Skeletal muscle satellite cell (primary cell): ENCODE measurements around the gene RNU5B-1. TPM values are rescaled to one million over a fixed set of nuclear protein-coding genes. Genes with fewer than 3 reads are reported as not detected.

Experiments used
- H3K27me3 ChIP-seq: 2 replicates; pipeline ENCODE4 v1.7.0; 2013; ENCODE audit warnings: low read length; ENCODE audit not compliant: control insufficient read depth, insufficient read depth
- H3K36me3 ChIP-seq: 2 replicates; pipeline ENCODE4 v1.7.0; 2013; ENCODE audit warnings: mild to moderate bottlenecking, control low read depth, low read length; ENCODE audit not compliant: insufficient read depth
- H3K4me1 ChIP-seq: 2 replicates; pipeline ENCODE4 v1.7.0; 2013; ENCODE audit warnings: low read length; ENCODE audit not compliant: control insufficient read depth, insufficient read depth
- H3K4me2 ChIP-seq: 2 replicates; pipeline ENCODE4 v1.7.0; 2013; ENCODE audit warnings: mild to moderate bottlenecking, low read length
- H3K4me3 ChIP-seq: 2 replicates; pipeline ENCODE4 v1.7.0; 2013; ENCODE audit warnings: low read length
- H3K9ac ChIP-seq: 2 replicates; pipeline ENCODE4 v1.7.0; 2013; ENCODE audit warnings: mild to moderate bottlenecking, low read depth, low read length, moderate library complexity
- H3K9me3 ChIP-seq: replicated peaks from 2 replicates; pipeline ENCODE4 v1.7.0; 2013; ENCODE audit warnings: mild to moderate bottlenecking, control low read depth, low read length
- total RNA-seq: library from RNA; depleted of rRNA; stranded (reverse); fragments of >200 nt; gene quantifications from 2 replicates; pipeline ENCODE4 v1.2.3, GENCODE V29; 2012; rRNA removed

Gene RNU5B-1
- not detected in 2 replicates for total RNA-seq

GRCh38 chr15:65304381-65305149 lies at the start of gene RNU5B-1:
Gene RNU5B-1, plus strand, starts transcription at chr15:65304677.
- Histone ChIP-seq H3K27me3 (no peaks in the 10 kb centered on the region), H3K4me1 (peaks cover 4% of the 10 kb centered on the region), H3K9ac (peak within 1 kb of the TSS; percentile 85), H3K4me3 (peak within 1 kb of the TSS; percentile 66), H3K9me3 (no peaks in the 10 kb centered on the region), H3K4me2 (peak within 1 kb of the TSS; percentile 90), H3K36me3 (no peaks in the 10 kb centered on the region)

- H3K9me3 ChIP-seq, result no peaks in the 10 kb centered on the region
- peaks cover under 1% of the 10 kb centered on the region for H3K4me1 ChIP-seq
- H3K4me3 ChIP-seq, result no peak overlapping the region
- no peaks in the 10 kb centered on the region for H3K27me3 ChIP-seq
- H3K9ac ChIP-seq, result no peak overlapping the region
- H3K36me3 ChIP-seq, result peaks cover 5% of the 10 kb centered on the region
- H3K4me2 ChIP-seq, result no peak overlapping the region
Measured at GRCh38 chr15:65254758-65255157, 49.7 kb upstream of the RNU5B-1 start.

- H3K27me3 ChIP-seq, result no peaks in the 10 kb centered on the region
- H3K36me3 ChIP-seq, result peaks cover 11% of the 10 kb centered on the region
- H3K9me3 ChIP-seq, result no peaks in the 10 kb centered on the region
- H3K4me2 ChIP-seq, result no peak overlapping the region
- H3K4me1 ChIP-seq, result no peaks in the 10 kb centered on the region
- H3K4me3 ChIP-seq, result no peak overlapping the region
- H3K9ac ChIP-seq, result no peak overlapping the region
Measured at GRCh38 chr15:65255486-65256140, 48.9 kb upstream of the RNU5B-1 start.

- no peaks in the 10 kb centered on the region for H3K9me3 ChIP-seq
- H3K27me3 ChIP-seq, result no peaks in the 10 kb centered on the region
- no peak overlapping the region for H3K4me2 ChIP-seq
- no peak overlapping the region for H3K4me3 ChIP-seq
- H3K9ac ChIP-seq, result no peak overlapping the region
- H3K36me3 ChIP-seq, result peaks cover 16% of the 10 kb centered on the region
- no peaks in the 10 kb centered on the region for H3K4me1 ChIP-seq
Measured at GRCh38 chr15:65258375-65259262, 45.9 kb upstream of the RNU5B-1 start.

GRCh38 chr15:65259367-65259797 lies 45.1 kb upstream of the RNU5B-1 start:
- Histone ChIP-seq H3K4me2 (no peak overlapping the region), H3K36me3 (peaks cover 16% of the 10 kb centered on the region), H3K4me1 (no peaks in the 10 kb centered on the region), H3K27me3 (no peaks in the 10 kb centered on the region), H3K9ac (no peak overlapping the region), H3K4me3 (no peak overlapping the region), H3K9me3 (no peaks in the 10 kb centered on the region)

GRCh38 chr15:65260968-65261367 lies 43.5 kb upstream of the RNU5B-1 start:
- H3K9ac ChIP-seq, result no peak overlapping the region
- H3K4me1 ChIP-seq, result no peaks in the 10 kb centered on the region
- H3K4me3 ChIP-seq, result no peak overlapping the region
- H3K9me3 ChIP-seq, result no peaks in the 10 kb centered on the region
- no peaks in the 10 kb centered on the region for H3K27me3 ChIP-seq
- no peak overlapping the region for H3K4me2 ChIP-seq
- H3K36me3 ChIP-seq, result peaks cover 16% of the 10 kb centered on the region

- no peak overlapping the region for H3K9ac ChIP-seq
- H3K4me1 ChIP-seq, result no peaks in the 10 kb centered on the region
- H3K36me3 ChIP-seq, result peaks cover 12% of the 10 kb centered on the region
- no peak overlapping the region for H3K4me3 ChIP-seq
- H3K9me3 ChIP-seq, result no peaks in the 10 kb centered on the region
- H3K4me2 ChIP-seq, result no peak overlapping the region
- H3K27me3 ChIP-seq, result no peaks in the 10 kb centered on the region
Measured at GRCh38 chr15:65263313-65263712, 41.2 kb upstream of the RNU5B-1 start.

GRCh38 chr15:65264863-65265430 lies 39.5 kb upstream of the RNU5B-1 start:
- Histone ChIP-seq H3K9ac (no peak overlapping the region), H3K4me3 (no peak overlapping the region), H3K4me1 (no peaks in the 10 kb centered on the region), H3K27me3 (no peaks in the 10 kb centered on the region), H3K4me2 (no peak overlapping the region), H3K36me3 (peaks cover 9% of the 10 kb centered on the region), H3K9me3 (no peaks in the 10 kb centered on the region)

- peaks cover 5% of the 10 kb centered on the region for H3K36me3 ChIP-seq
- no peak overlapping the region for H3K4me2 ChIP-seq
- no peaks in the 10 kb centered on the region for H3K27me3 ChIP-seq
- H3K9me3 ChIP-seq, result no peaks in the 10 kb centered on the region
- no peak overlapping the region for H3K4me3 ChIP-seq
- no peaks in the 10 kb centered on the region for H3K4me1 ChIP-seq
- no peak overlapping the region for H3K9ac ChIP-seq
Measured at GRCh38 chr15:65266469-65266868, 38.0 kb upstream of the RNU5B-1 start.

- Histone ChIP-seq H3K27me3 (no peaks in the 10 kb centered on the region), H3K4me3 (no peak overlapping the region), H3K4me2 (no peak overlapping the region), H3K4me1 (no peaks in the 10 kb centered on the region), H3K9me3 (no peaks in the 10 kb centered on the region), H3K36me3 (no peaks in the 10 kb centered on the region), H3K9ac (no peak overlapping the region)
Measured at GRCh38 chr15:65268411-65268810, 36.1 kb upstream of the RNU5B-1 start.
